ENCODE data around the gene AP2A2.

The AP2A2 gene

GRCh38 chr11:1032310-1032891 is 106.7 kb downstream of the AP2A2 start:
- DNase-seq = no peak

DNA sequence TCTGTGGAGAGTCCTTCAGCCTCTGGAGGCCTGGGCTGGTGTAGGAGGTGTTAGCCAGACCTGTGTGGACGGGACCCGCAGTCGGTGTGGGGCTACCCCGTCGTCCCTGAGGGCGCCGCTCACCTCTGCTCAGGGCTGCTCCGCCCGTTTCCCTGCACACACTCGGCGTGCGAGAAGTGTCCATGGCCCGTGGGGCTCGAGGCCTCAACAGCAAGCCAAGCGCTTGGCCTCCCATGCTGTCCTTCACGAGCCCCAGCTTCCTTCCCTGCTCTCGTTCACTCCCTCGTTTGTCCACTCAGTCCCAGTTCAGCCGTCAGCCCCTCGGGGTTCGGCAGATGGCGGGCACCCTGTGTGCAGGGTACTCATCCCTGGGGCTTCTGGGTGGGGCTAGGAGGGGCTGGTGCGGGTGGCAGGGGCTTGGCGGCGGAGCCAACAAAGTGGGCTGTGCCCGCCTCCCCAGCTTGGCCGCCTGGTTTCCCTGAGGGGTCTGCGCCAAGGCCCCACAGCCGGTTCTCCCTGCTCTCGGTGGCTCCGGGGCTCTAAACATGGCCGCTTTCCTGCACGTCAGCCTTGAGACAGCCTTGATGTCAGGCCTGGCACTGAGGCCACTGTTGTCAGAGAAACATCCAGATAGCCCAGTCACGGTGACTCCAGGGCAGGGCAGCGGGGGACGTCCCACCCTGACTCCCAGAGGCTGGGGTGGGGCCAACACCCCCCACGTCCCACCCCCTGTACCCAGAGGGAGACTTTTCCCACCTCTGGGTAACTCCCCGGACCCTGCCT is 107.5 kb downstream of the AP2A2 start:
- no peak for DNase-seq

DNA sequence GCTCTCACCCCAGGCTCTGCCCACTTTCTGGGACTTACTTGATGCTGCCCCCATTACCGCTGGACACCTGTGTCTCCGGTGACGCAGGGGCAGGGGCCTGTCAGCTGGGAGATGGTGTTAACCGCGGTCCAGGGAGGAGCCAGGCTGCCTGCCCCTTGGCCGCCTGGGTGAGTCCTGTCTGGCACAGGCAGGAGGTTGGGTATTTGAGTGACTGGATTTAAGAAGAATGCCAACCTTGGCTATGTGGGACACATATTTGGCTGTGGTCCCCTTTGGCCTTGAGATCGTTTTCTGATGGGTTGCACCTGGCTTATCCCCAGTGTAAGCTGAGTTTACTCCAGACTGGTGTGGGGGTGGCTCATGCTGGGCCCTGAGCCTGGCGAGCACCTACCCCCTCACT is 108.3 kb downstream of the AP2A2 start:
- DNase-seq = no peak

GRCh38 chr11:1034456-1035295 is 109.0 kb downstream of the AP2A2 start:
- DNase-seq = no peak

DNA sequence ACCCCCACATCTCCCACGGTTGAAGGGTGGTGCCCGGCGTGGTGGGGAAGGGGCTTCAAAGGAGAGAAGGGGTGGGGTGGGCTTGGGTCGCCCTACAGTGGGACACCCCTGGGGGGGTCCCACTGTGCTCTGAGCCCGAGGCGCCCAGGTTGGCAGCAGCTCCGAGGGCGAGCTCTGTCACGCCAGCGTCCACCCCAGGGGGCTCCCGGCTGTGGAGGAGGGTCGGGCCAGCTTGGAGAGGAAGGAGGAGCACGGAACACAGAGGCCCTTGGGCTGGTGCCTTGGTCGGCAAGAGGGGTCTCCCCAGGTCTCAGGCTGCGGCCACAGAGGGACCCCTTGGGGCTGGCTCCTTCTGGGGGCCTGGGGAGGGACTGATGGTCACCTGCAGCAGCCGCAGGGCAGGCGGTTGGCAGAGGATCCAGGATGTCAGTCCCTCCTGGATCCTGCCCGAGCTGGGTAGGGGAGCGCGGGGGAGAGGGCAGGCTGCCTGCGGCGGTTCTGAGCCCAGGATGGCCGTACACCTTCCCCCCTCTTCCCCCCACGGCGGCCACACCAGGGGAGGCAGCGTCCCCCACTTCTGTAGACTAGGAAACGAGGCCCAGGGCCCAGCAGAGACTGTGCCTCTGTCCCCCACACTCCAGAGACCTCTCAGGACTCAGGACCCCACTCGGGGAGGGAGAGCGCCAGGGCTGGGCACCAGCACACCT is 110.1 kb downstream of the AP2A2 start:
- no peak for DNase-seq

- DNase-seq = no peak
Measured at GRCh38 chr11:1036303-1036923, 110.7 kb downstream of the AP2A2 start, which contains the start of gene MUC6. TSS of gene MUC6 (minus strand) at chr11:1036718. CDS start at chr11:1036655, 63 bp downstream.

GRCh38 chr11:1036931-1037330 is 111.3 kb downstream of the AP2A2 start:
- no peak for DNase-seq

GRCh38 chr11:1037506-1038055 is 111.9 kb downstream of the AP2A2 start:
- DNase-seq = no peak

DNA sequence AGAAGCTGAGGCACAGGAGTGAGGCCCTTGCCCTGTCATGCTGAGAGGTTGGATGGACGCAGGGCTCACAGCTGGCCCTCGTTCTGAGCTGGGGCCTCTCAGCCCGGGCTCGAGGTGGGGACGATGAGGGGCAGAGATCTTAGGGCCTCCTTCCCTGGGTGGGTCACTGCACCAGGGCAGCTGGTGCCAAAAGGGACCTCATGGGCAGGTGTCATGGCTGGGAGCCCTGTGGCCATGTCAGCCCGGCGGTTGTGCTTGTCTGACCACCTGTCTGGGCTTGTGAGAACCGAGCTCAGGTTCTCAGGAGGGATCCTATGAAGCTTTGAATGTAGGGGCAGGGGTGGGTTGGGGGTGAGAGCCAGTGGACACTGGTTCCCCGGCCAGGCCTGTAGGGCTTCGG is 112.7 kb downstream of the AP2A2 start:
- DNase-seq = no peak

DNA sequence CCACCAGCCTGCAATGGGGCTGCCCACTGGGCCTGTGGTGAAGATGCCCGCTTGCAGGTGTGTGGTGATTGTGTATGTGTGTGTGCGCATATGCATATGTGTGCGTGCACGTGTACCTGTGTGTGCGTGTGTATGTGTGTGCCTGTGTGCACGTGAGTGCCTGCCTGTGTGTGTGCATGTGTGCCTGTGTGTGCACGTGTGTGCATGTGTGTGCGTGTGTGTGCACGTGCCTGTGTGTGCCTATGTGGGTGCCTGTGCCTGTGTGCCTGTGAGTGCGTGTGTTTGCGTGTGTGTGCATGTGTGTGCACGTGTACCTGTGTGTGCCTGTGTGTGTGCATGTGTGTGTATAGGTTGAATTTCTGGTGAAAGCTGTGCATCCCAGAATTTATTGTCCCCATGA is 113.3 kb downstream of the AP2A2 start:
- DNase-seq = no peak

DNA sequence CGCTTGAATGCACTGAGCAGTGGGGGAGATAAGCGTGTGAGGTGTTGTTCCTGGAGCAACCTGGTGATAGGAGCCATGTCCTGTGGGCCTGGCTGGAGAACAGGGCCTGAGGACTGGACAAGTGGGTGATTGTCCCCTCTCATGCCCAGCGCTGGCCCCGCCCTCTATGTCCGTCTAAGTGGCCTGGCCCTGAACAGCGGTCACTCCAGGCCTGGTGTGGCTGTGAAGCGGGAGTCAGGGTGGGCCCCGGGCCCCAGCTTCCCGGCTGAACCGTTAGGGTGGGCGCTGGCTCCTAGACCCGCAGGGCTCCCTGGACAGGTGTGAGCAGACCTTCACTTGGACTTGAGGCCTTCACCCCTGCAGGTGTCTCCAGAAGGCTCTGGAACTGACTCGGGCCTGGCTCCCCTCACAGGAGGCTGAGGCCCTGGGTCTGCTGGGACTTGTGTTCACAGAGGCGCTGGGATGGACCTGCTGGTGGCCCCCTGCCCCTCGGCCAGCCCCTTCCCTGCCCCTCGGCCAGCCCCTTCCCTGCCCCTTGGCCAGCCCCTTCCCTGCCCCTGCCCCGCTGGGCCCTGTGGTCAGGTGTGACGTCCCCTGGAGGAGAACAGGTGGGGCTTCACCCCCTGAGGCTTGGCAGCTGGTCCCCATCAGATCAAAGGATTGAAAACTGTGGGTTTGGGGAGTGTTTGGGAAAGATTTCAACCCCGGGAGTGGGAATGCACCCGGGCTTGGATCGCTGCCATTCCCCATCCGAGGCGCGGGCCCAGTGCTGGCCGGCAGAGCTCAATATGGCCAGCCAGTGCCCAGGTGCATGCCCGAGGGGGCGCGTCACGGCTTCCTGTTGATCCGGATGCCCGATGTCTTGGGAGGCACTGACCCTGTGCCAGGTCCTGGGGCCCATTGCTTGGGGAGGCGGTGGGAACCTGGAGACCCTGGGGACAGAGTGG is 114.1 kb downstream of the AP2A2 start:
- DNase-seq = no peak

DNA sequence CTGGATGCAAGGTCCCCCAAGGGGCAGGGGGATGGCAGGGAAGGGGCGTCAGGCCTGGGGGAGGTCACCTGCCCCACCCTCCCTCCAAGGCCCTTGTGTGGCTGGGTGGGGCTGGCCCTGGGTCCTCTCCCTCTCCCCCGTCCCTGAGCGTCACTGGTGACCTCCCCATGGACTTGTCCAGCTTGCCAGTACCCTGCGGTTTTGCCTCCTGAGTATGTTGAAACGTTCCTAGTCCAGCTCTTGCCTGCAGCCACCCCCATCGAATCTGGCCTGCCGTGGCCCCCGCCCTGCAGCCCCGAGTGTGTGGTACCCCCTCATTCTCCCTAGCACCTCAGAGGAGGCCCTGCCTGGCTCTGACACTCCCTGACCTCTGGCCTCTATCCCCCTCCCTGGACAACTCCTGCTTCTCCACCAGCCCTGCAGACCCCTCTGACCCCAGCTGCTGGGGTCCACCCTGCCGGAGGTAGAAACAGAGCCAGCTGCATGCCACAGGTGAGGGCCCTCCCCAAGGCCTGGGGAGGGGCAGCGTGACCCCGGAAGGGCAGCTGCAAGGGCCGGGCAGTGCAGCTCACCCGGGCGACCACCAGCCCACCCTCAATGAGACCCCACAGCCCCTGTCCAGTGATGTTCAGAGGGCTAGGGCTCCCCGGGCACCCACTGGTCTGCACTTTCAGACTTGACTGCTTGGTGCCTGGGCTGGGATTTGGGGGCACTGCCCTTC is 114.9 kb downstream of the AP2A2 start:
- no peak for DNase-seq

DNA sequence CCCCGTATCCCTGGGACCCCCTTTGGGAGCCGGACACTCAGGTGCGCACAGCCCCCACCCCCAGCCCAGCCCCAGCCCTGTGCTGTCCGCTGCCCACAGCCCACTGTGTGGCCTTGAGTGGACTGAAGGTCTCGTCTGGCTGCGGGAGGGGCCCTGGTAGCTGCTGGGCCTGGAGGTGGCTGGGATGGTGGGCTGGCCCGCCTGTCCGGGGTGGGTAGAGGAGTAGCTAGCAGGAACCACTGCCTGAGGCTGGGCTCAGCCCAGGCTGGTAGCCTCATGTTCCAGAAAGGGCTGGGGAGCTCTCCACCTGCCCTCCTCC is 115.4 kb downstream of the AP2A2 start:
- no peak for DNase-seq

DNA sequence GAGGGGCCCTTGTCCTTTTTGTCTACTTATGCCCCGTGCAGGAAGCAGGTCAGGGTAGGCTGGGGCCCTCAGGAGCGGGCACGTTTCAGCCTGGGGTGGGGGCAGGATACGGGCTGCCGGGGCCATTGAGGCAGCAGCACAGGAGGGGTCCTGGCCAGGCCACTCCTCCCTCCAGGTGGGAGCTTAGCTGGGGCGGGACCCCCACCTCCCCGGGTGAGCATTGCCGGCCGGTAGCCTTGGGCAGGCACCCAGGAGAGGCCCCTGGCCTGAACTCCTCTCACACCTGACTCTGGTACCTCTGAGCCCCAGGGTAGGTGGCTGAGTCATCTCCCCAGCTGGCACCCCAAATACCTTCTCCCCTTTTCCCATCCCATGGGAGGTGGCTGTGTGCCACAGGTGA is 115.8 kb downstream of the AP2A2 start:
- DNase-seq = peak; percentile 8

DNA sequence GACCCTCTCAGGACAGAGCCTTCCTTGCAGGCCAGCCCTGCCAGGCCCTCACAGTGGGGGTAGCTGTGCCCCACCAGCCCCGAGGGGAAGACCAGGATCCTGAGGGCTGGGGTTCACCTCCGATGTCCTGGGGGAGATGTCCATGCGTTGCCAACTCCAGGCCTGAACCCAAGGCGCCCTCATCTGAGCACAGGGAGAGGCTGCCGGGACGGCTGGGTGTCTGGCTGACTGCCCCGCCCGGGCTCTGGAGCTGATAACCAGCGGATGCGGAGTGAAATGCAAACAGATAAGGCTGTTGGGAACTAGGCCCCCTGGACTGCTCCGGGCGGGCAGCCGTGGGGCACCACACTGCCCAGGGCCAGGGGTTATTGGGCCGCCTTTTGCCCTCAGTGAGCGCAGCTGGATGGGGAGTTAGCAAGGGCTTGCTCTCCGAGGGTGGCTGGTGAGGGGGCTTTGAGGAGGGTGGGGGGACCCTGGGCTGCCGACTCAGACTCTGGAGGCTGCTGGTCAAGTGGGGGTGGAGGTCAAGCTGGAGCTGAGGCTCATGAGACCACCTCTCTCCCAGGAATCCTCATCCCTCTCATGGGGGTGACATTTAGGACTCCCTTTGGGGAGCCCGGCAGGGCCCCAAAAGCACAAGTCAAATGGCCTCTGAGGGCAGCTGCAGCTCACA is 116.4 kb downstream of the AP2A2 start:
- DNase-seq = peak; percentile 30

GRCh38 chr11:1042626-1043562 is 117.2 kb downstream of the AP2A2 start:
- peak; percentile 15 for DNase-seq

GRCh38 chr11:1043563-1044096 is 118.0 kb downstream of the AP2A2 start:
- no peak for DNase-seq

- DNase-seq = no peak
Measured at GRCh38 chr11:1044160-1044559, 118.5 kb downstream of the AP2A2 start.

Data from femur (tissue), 1 donor.